Measurements from ENCODE around the gene LAMTOR1.
"Not testable (repeated sequence)": the region's sequence is repeated elsewhere in the genome, so short reads cannot be mapped to it uniquely, and the experiment has no call there.

The LAMTOR1 gene

DNA sequence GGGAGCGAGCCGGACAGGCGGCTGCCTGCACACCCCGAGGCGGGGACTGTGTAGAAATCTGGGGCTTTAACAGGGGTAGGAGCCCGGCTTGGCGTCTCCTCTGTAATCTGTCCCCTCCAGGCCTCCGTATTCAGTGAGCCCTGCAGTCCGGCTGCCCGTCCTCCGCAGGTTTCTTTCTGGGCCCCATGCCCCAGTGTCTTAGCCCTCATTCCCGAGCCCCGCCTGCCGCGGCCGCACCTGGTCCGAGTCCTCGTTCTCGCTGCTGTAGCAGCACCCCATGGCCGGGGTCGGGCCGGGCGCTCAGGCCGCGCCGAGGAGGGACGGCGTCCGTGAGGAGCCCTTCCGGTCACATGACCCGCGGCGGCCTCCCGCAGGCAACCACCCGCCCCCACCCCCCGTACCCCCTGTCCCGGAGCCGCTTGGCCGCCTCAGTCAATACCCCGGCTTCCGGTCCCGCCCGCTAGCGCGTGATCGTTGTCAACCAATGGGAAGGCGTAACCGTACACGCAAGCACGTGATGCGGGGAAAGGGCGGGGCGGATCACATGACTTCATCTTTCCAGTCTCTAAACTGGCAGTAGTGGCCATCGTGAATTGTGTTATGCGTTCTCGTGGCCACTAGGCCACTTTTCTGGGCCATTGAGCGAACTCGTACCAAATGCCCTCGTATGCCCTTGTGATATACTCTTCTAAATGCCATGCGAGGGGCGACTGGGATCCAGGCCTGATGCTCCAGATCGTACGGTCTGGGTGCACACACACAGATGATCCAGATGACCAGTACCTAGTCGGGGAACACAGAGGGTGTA, at the start of gene LAMTOR1:
Gene LAMTOR1, minus strand, starts transcription at position 352 of the 808 bp plus-strand sequence. Its CDS starts 73 bp downstream, at position 279.
- peak; percentile 36 for FAIRE-seq

GRCh38 chr11:72150882-72151281, 47.8 kb upstream of the LAMTOR1 start:
- no peak for FAIRE-seq

DNA sequence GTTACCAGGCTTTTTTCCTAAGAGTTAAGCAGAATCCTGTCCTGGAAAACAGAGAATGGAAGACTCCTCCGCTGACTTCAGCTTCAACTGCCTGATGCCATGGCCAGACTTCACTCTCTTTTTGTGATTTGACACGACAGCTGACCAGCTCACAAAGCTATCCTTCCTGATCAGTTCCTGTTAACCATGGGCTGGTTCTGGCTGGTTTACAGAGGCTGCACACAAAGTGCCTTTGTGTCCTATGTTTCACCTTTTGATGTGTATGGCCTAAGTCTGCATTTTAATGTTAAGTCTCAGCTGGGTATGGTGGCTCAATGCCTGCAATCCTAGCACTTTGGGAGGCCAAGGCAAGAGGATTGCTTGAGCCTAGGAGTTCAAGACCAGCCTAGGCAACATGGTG, 43.5 kb upstream of the LAMTOR1 start:
- no peak for FAIRE-seq

GRCh38 chr11:72144807-72145565, 41.9 kb upstream of the LAMTOR1 start:
- no peak for FAIRE-seq

- FAIRE-seq: not testable (repeated sequence)
These were observed 39.4 kb upstream of the LAMTOR1 start for GRCh38 chr11:72142543-72142942.

GRCh38 chr11:72142086-72142485, 39.0 kb upstream of the LAMTOR1 start:
- FAIRE-seq: not testable (repeated sequence)

DNA sequence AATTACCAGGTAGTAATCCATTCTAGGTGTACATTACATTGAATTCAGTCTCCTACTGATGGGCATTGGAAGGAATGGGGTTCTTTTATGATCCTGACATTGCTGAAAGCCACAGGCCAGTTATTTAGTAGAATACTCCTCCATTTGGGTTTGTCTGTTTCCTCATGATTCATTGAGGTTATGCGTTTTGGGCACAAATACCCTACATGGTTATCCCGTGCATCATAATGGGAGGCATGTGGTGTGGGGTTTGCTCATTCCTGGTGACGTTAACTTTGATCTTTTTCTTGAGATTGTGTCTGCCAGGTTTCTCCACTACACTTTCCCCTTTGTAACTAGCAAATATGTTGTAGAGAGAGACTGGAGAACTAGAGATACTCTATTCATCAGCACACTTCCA, 38.0 kb upstream of the LAMTOR1 start:
- no peak for FAIRE-seq

- no peak for FAIRE-seq
These were observed 37.6 kb upstream of the LAMTOR1 start for GRCh38 chr11:72140661-72141060.

GRCh38 chr11:72139500-72139899, 36.4 kb upstream of the LAMTOR1 start:
- FAIRE-seq: no peak

- FAIRE-seq: no peak
These were observed 35.8 kb upstream of the LAMTOR1 start for GRCh38 chr11:72138821-72139390.

GRCh38 chr11:72136684-72137262, 33.7 kb upstream of the LAMTOR1 start:
- FAIRE-seq: no peak

DNA sequence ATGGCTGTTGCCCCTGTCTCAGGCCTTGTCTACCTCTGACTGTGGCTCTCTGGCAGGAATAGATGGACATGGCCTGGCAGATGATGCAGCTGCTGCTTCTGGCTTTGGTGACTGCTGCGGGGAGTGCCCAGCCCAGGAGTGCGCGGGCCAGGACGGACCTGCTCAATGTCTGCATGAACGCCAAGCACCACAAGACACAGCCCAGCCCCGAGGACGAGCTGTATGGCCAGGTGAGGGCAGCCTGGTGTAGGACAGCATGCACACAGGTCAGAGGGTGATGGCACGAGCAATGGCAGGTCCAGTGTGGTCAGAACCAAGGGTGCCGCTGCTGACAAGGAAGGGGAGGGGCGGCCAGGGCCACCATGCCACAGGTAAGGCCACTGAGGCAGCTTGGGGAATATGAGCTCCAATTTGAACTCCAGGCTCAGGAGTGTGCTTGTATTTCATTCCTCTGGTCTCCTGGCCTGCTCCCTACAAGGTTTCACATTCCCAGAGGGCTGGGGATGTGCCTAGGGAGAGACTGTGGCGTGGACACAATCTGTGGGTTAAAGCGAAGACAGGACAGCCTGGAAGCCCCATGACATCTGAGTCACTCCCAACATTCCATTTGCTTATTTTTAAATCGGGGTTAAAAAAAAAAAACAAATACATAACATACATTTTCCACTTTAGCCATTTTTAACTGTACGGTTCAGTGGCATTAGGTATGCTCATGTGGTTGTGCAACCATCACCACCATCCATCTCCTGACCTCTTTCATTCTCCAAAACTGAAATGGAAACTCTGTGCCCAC, 33.0 kb upstream of the LAMTOR1 start:
- FAIRE-seq: no peak

GRCh38 chr11:72135473-72135872, 32.4 kb upstream of the LAMTOR1 start, which contains the start of gene FOLR3:
Gene FOLR3 (plus strand): TSS chr11:72135725. CDS start chr11:72135953, 228 bp downstream.
- FAIRE-seq: not testable (repeated sequence)

DNA sequence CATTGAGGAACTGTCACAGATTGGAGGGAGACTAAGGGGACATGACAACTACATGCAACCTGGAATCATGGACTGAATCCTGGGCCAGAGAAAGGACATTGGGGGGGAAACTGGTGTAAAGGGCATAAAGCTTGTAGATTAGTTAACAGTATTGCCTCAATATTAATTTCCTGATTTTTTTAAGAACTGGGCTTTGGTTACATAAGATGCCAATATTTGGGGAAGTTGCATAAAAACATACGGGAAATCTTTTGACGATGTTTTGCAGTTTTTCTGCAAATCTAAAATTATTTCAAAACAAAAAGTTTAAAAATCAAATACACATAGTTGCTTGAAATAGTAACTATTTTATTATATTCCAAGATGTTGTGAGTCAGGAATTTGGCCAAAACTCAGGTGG, 29.5 kb upstream of the LAMTOR1 start:
- FAIRE-seq: no peak

DNA sequence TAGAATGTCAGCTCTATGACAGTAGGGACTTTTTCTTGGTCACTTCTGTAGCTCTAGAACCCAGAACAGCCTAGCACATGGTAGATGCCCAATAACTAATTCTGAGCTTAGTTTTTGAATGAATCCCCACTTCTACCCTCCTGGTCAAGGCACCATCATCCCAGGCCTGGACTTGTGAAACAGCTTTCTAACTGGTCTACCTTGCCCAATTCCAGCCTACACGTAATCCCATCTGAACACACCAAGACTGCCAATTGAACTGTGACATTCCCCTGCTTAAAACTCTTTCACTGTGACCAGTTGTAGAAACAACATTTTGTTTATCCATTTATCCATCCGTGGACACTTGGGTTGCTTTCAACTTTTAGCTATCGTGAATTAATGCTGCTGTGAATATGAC, 26.3 kb upstream of the LAMTOR1 start:
- FAIRE-seq: no peak

DNA sequence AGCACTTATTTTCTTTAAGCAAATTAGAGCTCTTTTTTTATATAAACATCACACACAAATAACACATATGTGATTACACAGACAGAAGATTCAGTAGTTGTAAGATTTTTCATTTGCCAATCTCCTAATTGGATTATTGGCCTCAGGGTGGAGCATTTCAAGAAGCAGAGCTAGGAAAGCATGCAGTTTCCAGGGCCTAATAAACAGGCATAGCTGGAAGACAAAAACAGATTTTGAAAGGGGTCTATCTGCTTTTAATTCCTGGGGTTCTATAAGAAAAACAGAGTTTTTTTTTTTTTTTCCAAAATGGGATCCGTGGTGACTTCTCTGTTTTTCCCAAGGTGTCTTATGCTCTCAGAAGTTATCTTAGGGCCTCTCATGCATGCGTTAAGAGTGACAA, 24.8 kb upstream of the LAMTOR1 start:
- FAIRE-seq: no peak

- FAIRE-seq: no peak
These were observed 22.9 kb upstream of the LAMTOR1 start for GRCh38 chr11:72125956-72126355.

- FAIRE-seq: no peak
These were observed 20.9 kb upstream of the LAMTOR1 start for GRCh38 chr11:72124046-72124445.

GRCh38 chr11:72123117-72123653, 20.1 kb upstream of the LAMTOR1 start:
- FAIRE-seq: no peak

- no peak for FAIRE-seq
These were observed 19.5 kb upstream of the LAMTOR1 start for GRCh38 chr11:72122607-72123006.

GRCh38 chr11:72120930-72121329, 17.8 kb upstream of the LAMTOR1 start:
- FAIRE-seq: no peak

GRCh38 chr11:72119198-72119597, 16.1 kb upstream of the LAMTOR1 start:
- no peak for FAIRE-seq

Measured in TTC549 (cell line).